NCI-H774 (cell line): ENCODE measurements around the gene FGGY.

Source experiments
- DNase-seq: peaks from one replicate; lab custom pipeline; 2025; lab: John Stamatoyannopoulos, UW

The FGGY gene

GRCh38 chr1:59414406-59415133, 117.7 kb downstream of the FGGY start:
- no peak for DNase-seq

DNA sequence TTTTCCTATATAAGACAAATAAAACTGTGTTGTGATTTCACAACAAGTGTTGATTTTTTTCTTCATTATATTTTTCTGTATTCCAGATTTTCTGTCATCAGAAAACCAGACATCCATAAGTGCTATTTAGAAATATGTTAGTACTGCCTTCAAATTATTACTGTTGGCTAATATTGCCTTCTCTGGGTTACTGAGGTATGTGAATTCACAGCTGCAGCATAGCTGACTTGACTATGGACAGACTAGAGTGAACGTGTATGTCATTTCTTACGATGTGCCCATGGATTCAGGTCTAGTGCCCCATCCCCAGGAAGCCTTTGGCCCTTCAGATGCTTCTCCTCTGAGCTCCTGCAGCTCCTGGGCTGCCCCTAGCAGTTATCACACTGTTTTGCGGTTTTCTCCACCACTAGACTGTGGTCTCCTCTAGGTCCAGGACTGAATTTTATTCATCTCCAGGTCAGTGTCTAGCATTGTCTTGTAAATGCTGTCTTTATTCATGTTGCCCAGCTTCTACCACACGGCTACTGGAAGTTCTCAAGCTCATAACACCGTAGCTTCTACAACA, 118.5 kb downstream of the FGGY start:
- no peak for DNase-seq

DNA sequence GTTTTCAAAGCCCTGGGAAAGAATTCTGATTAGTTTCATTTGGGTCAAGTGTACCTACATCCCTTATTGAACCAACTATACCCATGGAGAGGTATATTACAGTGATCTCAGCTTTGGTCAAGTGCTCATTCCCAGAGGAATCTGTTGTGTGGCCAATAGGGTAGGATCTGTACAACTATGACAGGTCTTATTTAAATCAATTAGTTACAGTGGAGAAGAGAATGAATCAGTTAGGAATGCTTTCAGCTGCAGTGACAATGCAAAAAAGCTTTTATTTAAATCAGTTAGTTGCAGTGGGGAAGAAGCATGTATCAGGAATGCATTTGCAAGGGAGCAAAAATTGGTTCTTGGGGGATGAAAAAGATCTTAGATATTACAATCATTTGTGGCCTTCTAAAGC, 119.0 kb downstream of the FGGY start:
- no peak for DNase-seq

DNA sequence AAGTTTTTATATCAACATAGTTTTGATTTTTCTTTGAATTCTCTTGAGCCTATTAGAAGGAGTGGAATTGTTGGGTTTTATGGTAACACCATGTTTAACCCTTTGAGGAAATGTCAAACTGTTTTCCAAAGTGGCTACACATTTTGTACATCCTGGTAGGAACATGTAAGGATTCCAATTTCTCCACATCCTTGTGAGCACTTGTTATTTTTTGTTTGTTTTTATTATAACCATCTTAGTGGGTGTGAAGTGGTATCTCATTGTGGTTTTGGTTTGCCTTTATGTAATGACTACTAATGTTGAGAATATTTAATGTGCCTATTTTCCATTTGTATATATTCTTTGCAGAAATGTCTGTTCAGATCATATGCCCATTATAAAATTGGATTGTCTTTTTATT, 120.5 kb downstream of the FGGY start:
- no peak for DNase-seq

DNA sequence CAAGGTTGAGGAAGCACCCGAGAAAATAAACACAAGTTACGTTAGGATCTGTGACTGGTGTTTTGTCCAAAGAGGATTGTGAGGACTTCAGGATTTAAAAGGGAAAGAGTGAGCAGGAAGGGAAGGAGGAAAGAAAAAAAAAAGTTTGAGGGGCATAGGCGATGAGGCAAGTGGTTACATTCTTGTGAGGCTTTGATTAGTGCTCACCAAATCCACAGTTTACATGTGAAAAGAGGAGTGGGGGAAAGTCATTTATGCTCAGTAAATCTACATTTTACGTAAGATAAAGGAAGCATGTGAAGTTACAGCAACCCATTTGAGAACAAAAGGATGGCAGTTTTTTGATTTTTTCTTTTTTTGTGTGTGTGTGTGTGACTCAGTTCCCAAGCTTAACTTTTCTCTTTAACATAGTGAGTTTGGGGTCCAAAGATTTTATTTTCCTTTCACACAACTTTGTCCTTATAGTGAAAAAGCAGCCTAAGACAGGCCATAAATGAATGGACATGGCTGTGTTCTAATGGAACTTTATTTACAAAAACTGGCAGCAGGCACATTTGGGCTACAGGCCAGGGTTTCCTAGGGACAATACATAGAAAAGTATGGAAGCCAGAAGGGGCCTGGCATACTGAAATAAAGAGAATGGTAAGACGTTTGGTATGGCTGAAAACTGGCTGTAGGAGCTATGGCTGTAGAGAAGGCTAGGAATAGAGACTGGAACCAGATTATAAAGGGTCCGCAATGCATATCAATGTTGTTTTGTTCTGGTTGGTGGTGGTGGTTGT, 121.7 kb downstream of the FGGY start:
- no peak for DNase-seq

DNA sequence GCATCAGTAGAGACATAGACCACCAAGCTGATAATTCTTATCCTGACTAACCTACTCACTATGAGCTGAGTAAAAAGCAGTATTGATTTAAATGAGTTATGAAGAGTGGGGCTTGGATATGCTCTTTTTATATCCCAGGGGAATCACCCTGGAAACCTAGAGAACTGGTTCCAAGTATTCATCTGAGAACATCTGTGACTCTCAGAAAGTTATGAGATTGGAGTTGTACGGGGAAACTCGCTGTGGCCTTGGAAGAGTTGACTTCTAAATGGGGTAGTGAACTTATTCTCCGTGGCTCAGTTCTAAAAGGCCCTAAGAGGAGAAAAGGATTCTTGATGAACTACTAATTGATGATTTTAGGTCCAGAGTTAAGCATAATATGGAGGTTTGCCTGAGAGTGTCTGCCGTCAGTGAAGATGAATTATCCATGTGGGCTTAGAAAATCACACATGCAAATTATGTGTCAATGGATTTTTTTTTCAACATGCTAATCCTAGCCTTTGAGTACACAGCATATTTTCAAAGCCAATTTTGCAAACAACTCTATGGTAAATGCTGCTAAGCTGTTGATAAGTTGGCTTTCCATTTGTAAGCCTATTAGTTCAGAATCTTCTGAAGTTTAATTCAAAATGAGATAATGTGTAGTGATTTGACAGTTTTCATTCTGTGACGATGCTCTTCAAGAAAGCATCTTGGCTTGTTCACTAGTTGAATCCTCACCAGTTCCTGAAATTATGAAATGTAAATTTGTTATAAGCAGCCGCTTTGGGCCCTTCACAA, 122.7 kb downstream of the FGGY start:
- DNase-seq = no peak

DNA sequence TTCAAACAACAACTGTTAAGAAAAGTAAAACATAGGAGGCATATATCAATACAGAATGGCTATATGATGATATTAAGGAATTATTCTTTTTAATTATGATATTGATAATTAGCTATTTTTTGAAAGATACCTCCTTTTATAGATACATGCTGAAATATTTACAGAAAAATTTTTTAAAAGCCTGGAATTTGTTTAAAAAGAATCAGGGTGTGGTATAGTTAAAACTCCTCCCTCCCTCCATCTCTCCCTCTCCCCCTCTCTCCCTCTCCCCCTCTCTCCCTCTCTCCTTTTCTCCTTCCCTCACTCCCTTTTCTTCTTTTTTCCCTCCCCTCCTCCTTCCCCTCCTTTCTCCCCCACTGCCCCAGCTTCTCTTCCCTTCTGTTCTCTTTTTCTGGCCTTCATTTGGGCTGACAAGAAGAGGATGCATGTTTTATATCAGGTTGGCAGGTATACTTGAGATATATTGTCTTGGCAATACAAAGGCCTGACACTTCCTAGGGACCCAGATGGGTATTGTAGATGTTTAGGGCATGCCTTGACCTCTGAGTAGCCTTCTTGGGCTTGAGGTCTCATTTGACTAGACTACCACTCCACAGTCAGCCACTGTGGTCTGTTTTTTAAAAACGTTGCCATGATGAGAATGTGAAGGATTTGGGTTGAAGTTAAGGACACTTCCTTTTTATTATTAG, 124.5 kb downstream of the FGGY start:
- no peak for DNase-seq

DNA sequence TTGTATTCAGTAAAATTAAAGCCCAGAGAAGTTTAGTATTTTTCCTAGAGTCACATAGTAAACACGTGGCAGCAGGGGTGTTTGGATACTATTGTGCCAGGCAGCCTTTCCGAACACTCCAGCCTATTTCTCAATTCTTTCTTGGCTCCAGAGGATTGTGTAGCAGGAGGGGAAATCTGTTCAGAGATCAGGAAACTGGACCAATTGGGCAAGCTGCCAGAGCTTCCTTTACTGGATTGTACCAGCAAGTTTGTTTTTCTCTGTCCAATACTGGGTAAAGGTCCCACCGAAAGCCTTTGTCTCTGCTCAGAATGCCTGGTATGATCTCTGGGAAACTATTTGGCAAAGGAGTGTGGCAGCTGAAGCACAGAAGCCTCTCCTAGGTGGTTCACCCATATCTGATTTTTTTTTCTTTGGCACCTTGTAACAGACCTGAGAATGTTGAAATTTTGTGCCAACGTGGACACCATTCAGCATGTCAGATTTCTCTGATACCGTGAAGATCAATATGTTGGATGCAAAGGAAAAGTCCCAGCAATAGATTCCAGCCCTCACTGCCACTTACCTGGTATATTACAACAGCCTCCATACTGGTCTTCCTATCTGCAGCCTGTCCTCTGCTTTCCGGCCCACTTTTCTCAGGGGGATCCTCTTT, 126.2 kb downstream of the FGGY start:
- no peak for DNase-seq

DNA sequence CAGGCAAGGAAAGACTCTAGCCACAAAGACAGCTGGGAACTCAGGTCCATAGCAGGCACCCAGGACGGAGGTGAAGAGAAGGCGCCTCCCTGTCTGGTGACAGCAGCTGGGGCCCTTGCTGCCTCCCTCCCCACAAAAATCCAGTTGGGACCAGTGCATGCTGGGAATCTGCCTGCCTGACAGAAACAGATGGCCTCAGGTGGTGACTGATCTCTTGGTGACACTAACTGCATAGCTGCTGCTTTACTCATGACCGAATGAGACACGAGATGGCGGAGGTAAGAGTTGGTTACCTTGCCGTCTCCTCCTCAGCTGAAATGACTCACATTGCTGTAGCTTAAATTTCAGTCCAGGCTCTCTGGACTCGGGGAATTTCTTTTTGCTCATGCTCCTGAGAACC, 130.3 kb downstream of the FGGY start:
- no peak for DNase-seq

DNA sequence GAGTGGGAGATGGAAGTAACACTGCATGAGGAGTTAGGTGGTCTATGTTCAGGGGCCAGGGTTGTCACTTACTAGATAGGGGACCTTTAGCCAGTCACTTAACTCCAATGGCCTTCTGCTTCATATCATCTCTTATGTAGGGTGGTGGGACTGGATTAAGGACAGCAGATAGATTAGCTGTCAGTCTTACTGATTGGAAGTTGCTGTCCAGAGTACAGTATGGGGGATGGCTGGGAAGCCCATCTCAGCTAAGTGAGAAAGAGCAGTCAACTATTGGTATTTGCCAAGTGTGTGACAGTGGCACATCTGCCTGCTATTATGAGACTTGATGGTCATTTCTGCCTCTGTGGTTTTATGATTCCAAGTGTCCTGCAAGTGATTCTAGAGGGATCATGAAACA, 130.9 kb downstream of the FGGY start:
- no peak for DNase-seq

GRCh38 chr1:59428828-59429227, 131.9 kb downstream of the FGGY start:
- DNase-seq = no peak

DNA sequence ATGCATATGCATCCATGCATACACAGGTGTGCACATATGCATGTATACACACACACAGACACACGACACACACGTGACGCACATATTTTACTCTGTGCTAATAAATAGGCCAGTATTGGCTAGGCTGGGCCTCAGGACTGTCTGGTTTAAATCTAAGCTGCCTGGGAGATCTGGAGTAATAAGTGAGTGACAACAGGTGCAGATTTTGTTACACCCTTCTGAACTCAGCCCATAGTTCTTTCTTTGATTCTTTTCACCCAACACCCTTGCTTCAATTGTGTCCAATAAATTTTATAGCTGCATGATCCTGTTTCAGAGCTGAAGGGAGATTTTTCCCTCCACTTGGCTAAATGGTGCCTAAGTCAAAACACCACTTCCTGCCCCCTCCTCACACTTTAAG, 132.8 kb downstream of the FGGY start:
- no peak for DNase-seq

DNA sequence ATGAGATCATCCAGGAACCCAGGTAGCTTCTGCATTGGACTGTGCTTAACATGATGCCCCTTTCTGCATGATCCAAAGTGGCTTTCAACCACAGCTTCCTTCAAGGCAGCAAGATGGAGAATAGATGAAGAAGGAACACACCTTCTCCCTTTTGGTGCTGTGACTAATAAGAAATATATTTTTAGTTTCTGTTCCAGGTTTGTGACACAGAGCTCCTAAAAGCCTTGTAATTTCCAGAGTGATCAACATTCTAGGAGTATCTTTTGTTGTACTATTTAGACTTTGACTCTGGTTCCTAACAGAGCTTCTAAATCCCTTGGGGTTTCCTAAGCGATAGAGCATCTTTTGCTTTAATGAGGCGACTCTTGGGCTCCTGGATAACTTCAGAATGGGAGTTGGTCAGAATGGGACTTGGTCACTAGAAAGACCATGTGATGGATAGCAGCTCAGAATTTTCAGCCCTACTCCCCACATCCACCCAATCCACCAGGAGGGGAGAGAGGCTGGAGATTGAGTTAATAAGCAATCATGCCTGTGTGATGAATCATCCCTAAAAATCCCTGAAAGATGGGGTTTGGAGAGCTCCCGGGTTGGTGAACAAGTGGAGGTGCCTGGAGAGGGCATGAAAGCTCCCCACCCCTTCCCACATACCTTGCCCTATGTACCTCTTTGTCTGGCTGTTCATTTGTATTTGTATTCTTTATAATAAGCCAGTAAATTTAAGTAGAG, 134.8 kb downstream of the FGGY start:
- DNase-seq = no peak

GRCh38 chr1:59432531-59433439, 135.9 kb downstream of the FGGY start:
- DNase-seq = no peak

DNA sequence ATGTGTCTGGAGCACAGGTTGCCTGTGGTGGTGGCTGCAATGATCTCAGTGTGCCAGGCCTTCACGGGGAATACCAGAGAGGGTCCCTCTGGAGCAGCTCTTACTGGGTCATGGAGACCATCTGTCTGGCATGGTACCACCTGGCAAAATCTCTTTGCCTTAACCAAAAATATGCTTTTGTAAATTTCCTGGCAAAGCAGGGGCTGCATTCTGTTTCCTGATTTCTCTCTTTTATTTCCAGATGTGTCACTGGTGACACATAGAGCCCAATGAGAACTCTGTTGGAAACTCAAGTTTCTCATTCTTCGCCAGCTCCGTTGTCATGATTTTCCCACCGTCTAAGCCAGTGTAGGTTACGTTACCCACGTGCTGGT, 136.5 kb downstream of the FGGY start:
- DNase-seq = no peak

DNA sequence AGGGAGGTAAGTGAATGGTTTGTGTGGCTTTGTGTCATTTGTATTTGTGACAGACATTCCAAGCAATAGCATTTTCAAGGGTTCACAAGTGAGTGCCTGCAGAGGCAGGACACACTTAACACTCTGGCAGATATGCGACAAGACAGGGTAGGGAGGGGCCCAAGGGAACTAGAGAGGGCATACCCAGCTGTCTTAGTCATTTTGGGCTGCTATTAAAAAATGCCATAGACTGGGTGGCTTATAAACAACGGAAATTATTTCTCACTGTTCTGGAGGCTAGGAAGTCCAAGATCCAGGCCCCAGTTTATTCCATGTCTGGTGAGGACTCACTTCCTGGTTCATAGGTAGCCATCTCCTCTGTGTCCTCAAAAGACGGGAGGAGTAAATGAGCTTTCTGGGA, 137.4 kb downstream of the FGGY start:
- no peak for DNase-seq

GRCh38 chr1:59436637-59437036, 139.7 kb downstream of the FGGY start:
- DNase-seq = no peak

GRCh38 chr1:59438058-59438560, 141.2 kb downstream of the FGGY start:
- no peak for DNase-seq

DNA sequence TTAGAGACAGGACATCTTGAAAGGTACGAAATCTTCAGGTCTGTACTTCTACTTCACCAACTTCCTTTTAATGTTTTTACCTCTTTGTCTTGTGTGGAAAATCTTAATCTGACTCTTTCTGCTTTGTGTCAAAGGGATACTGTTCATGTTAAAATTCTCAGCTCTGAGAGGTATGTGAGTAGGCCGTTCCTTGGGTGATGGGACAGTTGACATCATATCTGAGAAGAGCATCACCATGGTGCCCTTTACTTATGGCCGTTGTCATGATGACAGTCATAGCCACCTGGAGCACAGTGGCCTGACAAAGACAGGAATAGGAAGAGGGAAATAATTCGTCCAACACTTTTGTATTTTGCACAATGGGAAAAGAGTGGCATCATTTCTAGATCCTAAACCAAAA, 145.6 kb downstream of the FGGY start:
- DNase-seq = no peak

DNA sequence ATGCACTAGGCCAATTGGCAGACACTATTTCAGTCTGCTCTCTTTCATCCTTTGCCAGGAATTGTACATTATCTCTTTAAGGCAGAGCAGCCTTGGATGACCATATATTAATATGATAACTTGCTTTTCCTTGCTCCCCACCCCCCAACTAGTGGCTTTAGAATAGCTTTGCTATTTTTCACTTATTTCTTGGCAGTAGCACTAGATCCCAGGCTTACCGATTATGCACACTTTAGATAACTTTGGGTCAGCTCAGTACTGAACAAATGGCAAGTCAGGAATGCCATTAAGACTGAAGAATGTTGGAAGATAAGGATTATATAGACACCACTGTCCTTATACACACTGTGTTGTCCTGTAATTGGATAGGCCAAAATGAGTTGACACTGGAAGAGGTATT, 146.4 kb downstream of the FGGY start:
- no peak for DNase-seq
